Measurements from ENCODE around the gene TEX2. TPM values are rescaled to one million over a fixed set of nuclear protein-coding genes. Genes with fewer than 3 reads are reported as not detected.
A peak's percentile ranks its signal among the peaks of the same experiment; 100 is the strongest.

The TEX2 gene, protein sequence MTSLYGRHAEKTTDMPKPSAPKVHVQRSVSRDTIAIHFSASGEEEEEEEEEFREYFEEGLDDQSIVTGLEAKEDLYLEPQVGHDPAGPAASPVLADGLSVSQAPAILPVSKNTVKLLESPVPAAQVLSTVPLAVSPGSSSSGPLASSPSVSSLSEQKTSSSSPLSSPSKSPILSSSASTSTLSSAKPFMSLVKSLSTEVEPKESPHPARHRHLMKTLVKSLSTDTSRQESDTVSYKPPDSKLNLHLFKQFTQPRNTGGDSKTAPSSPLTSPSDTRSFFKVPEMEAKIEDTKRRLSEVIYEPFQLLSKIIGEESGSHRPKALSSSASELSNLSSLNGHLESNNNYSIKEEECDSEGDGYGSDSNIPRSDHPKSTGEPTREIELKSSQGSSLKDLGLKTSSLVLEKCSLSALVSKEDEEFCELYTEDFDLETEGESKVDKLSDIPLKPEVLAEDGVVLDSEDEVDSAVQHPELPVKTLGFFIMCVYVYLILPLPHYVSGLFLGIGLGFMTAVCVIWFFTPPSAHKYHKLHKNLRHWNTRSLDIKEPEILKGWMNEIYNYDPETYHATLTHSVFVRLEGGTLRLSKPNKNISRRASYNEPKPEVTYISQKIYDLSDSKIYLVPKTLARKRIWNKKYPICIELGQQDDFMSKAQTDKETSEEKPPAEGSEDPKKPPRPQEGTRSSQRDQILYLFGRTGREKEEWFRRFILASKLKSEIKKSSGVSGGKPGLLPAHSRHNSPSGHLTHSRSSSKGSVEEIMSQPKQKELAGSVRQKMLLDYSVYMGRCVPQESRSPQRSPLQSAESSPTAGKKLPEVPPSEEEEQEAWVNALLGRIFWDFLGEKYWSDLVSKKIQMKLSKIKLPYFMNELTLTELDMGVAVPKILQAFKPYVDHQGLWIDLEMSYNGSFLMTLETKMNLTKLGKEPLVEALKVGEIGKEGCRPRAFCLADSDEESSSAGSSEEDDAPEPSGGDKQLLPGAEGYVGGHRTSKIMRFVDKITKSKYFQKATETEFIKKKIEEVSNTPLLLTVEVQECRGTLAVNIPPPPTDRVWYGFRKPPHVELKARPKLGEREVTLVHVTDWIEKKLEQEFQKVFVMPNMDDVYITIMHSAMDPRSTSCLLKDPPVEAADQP
- 101 and 140 TPM in 2 replicates for total RNA-seq

DNA sequence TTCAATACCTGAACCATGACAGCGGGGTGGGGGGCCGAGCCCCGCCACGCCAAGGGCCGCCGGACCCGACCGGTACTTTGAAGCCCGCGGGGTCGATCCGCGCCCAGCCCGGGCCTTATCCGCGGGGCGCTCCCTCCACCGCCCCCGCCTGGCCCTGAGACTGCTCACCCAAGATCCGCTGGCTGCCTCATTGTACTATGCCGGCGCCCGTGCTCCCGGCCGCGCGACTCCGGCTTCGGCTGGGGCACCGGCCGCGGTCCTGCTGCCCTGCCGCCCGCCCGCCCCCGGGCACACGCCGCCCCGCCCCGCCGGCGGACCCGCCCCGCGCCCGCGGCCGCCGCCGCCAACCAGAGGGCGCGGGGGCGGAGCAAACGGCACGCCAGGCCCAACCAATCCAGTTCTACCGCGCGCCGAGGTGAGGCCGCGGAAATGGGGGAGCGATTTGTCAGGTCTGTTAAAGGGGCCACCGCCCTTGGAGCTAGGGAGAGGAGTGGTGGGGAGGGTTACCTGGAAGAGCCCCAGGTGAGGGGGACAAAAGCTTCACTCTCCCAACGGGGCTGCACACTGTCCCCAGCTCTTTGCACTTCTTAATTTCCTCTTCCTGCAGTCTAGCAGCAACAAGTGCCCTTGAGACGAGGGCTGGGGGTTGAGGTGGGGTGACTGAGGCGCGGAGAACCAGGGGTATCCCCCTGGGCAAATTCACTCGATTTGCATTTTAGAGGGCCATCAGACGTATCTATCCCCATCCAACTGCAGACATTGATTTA lies at the start of gene TEX2:
Gene TEX2 (minus strand): TSS at position 261 of the 767 bp plus-strand sequence. CDS start 49,043 bp downstream, outside the sequence.

DNA sequence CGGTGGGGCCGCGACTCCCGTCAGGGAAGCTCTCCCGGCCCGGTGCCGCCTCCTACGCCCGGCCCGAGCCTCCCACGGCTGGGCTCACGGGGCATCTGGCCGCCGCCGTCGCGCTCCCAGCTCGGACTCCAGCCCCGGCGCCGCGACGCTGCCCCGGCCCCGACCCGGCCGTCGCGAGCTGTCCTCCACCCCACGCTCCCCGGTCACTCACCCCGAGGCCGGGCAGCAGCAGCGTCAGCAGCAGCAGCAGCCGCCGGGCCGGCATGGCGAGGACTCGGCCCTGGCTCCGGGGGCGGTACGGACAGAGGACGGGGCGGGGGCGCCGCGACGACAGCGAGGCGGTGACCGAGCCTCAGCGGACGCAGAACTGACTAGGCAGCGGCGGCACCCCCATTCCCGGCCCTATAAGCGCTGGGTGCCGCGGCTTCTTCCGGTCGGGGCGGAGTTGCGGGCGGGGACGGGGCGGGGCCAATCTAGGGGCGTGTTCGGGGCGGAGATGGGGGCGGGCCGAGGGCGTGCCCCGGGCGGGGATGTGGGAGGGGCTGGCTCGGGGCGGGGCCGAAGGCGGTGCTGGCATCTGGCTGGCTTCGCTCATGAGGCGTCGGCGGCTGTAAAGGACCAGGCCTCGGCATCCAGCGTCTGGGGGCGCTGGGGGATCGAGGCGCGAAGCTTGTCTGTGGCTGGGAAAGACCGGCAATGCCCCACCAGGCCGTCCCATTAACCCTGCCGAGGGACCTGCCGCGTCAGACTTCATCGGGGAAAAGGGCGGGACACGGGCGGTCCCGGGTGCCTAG lies 133.1 kb downstream of the TEX2 start, which contains the start of gene ERN1:
Gene ERN1 (minus strand): TSS at position 380 of the 794 bp plus-strand sequence. CDS start 115 bp downstream, at position 265.

Small RNA genes lying within 50 kb of the gene (small RNA-seq; reads per million reads assigned to genes)
- 3,907 reads per million, percentile 100 among the genes with 10 or more reads in this experiment for gene SNORD104

Other genes starting within 250 kb of the TEX2 start
- gene ICAM2, start 242.6 kb downstream of the TEX2 start, total RNA-seq: not detected in 2 replicates
- 7.1 and 8.5 TPM in 2 replicates for gene ERN1, start 133.1 kb downstream of the TEX2 start, total RNA-seq
- gene PECAM1, start 127.6 kb upstream of the TEX2 start, total RNA-seq: not detected in 2 replicates
- gene MILR1, start 185.9 kb upstream of the TEX2 start, total RNA-seq: not detected in 2 replicates
- gene POLG2, start 233.8 kb upstream of the TEX2 start, total RNA-seq: 5.6 and 13.3 TPM in 2 replicates
- gene DDX5, start 243.0 kb upstream of the TEX2 start, total RNA-seq: 338 and 350 TPM in 2 replicates
- 19.4 and 45.5 TPM in 2 replicates for gene CEP95, start 243.7 kb upstream of the TEX2 start, total RNA-seq